ENCODE results near the gene DDX25. TPM values are rescaled to one million over a fixed set of nuclear protein-coding genes. Genes with fewer than 3 reads are reported as not detected.
A peak's percentile ranks its signal among the peaks of the same experiment; 100 is the strongest.

DDX25 gene
- polyA plus RNA-seq, 4 donors: 4.6 to 5.0 (median 5.0) TPM

- no peak for DNase-seq (ENCODE audit: low read depth in 4 of 4, low spot score in 3 of 4)
Measured at GRCh38 chr11:125948278-125949051, 44.2 kb downstream of the DDX25 start.

GRCh38 chr11:125949271-125950177, 45.2 kb downstream of the DDX25 start:
- DNase-seq (ENCODE audit: low read depth in 4 of 4, low spot score in 3 of 4): no peak

GRCh38 chr11:125950178-125950490, 45.8 kb downstream of the DDX25 start:
- DNase-seq (ENCODE audit: low read depth in 4 of 4, low spot score in 3 of 4): no peak

- peak in 2 of 4 donors; percentile 22 to 24 for DNase-seq (ENCODE audit: low read depth in 4 of 4, low spot score in 3 of 4)
Measured at GRCh38 chr11:125950696-125951651, 46.7 kb downstream of the DDX25 start.

- no peak for DNase-seq (ENCODE audit: low read depth in 4 of 4, low spot score in 3 of 4)
Measured at GRCh38 chr11:125951731-125952130, 47.4 kb downstream of the DDX25 start.

GRCh38 chr11:125952559-125952958, 48.3 kb downstream of the DDX25 start:
- DNase-seq (ENCODE audit: low read depth in 4 of 4, low spot score in 3 of 4): no peak

GRCh38 chr11:125952973-125953372, 48.7 kb downstream of the DDX25 start:
- no peak for DNase-seq (ENCODE audit: low read depth in 4 of 4, low spot score in 3 of 4)

- no peak for DNase-seq (ENCODE audit: low read depth in 4 of 4, low spot score in 3 of 4)
Measured at GRCh38 chr11:125953401-125953935, 49.2 kb downstream of the DDX25 start.

GRCh38 chr11:125954123-125954944, 50.0 kb downstream of the DDX25 start:
- no peak for DNase-seq (ENCODE audit: low read depth in 4 of 4, low spot score in 3 of 4)

GRCh38 chr11:125954945-125955640, 50.8 kb downstream of the DDX25 start:
- DNase-seq (ENCODE audit: low read depth in 4 of 4, low spot score in 3 of 4): no peak

GRCh38 chr11:125955856-125956255, 51.5 kb downstream of the DDX25 start:
- no peak for DNase-seq (ENCODE audit: low read depth in 4 of 4, low spot score in 3 of 4)

- DNase-seq (ENCODE audit: low read depth in 4 of 4, low spot score in 3 of 4): no peak
Measured at GRCh38 chr11:125956391-125957134, 52.3 kb downstream of the DDX25 start.

- no peak for DNase-seq (ENCODE audit: low read depth in 4 of 4, low spot score in 3 of 4)
Measured at GRCh38 chr11:125957618-125958332, 53.5 kb downstream of the DDX25 start.

GRCh38 chr11:125958872-125959400, 54.6 kb downstream of the DDX25 start:
- no peak for DNase-seq (ENCODE audit: low read depth in 4 of 4, low spot score in 3 of 4)

- DNase-seq (ENCODE audit: low read depth in 4 of 4, low spot score in 3 of 4): no peak
Measured at GRCh38 chr11:125959511-125959910, 55.2 kb downstream of the DDX25 start.

- no peak for DNase-seq (ENCODE audit: low read depth in 4 of 4, low spot score in 3 of 4)
Measured at GRCh38 chr11:125959931-125960330, 55.6 kb downstream of the DDX25 start.

GRCh38 chr11:125960771-125961170, 56.5 kb downstream of the DDX25 start:
- no peak for DNase-seq (ENCODE audit: low read depth in 4 of 4, low spot score in 3 of 4)
